GM12878 (cell line): ENCODE data around the gene IRF9. TPM values are rescaled to one million over a fixed set of nuclear protein-coding genes. Genes with fewer than 3 reads are reported as not detected.

Experiments
- ATAC-seq: fragments of 200-7000 bp; cut with Tn5 transposase; 3 replicates; pipeline ENCODE4 v1.9.1; 2020; ENCODE audit warnings: mild to moderate bottlenecking, moderate library complexity
- BruUV-seq: library from RNA; stranded (reverse); fragments of 400-500 nt; replicated peaks from 2 replicates; lab custom pipeline; 2021; lab: Mats Ljungman, UMichigan
- CTCF ChIA-PET: fragments of 300-600 bp; sonication (Branson Sonifier 250); formaldehyde crosslinking; extraction: SDS; loops from one replicate; lab custom pipeline; 2021; ENCODE audit warnings: inconsistent platforms; lab: Yijun Ruan, JAX
- POLR2A ChIA-PET: fragments of 350-600 bp; formaldehyde crosslinking; extraction: SDS; loops from one replicate; lab custom pipeline; 2021; ENCODE audit warnings: inconsistent platforms; lab: Charles Lee
- RAD21 ChIA-PET: fragments of 300-600 bp; sonication (Branson Sonifier 250); formaldehyde crosslinking; loops from one replicate; lab custom pipeline; 2023; ENCODE audit warnings: antibody characterized with exemption; ENCODE audit not compliant: unreplicated experiment; lab: Charles Lee
- SMC1A ChIA-PET: fragments of 300-600 bp; sonication (Branson Sonifier 250); formaldehyde crosslinking; loops from one replicate; lab custom pipeline; 2023; ENCODE audit not compliant: unreplicated experiment, uncharacterized antibody; lab: Charles Lee
- DNase-seq: peaks from one replicate; pipeline ENCODE4 v3.0.0-alpha.2; 2011; ENCODE audit warnings: low read depth, low spot score
- FAIRE-seq: peaks from 3 replicates; lab custom pipeline; 2011; peaks lifted over from hg19 to GRCh38; lab: Jason Lieb, UNC
- H2AFZ ChIP-seq: 2 replicates; pipeline ENCODE4 v1.6.0; 2011; ENCODE audit warnings: low read depth, low read length, control low read depth; ENCODE audit not compliant: control insufficient read depth
- H3K27ac ChIP-seq: 2 replicates; pipeline ENCODE4 v1.5.1; 2011; ENCODE audit warnings: control low read depth; ENCODE audit not compliant: control insufficient read depth, insufficient read depth
- H3K27me3 ChIP-seq, 2 experiments: replicated peaks in 1 of 2; 2 replicates each; pipeline versions ENCODE4 v1.6.0 to v1.6.1; 2011; ENCODE audit warnings: low read length in 1 of 2; ENCODE audit not compliant: control insufficient read depth in 2 of 2, insufficient read depth in 2 of 2
- H3K36me3 ChIP-seq, 2 experiments: 2 replicates each; pipeline ENCODE4 v1.5.1; 2011; ENCODE audit warnings: low read length in 1 of 2; ENCODE audit not compliant: control insufficient read depth in 2 of 2, insufficient read depth in 2 of 2
- H3K4me1 ChIP-seq: 2 replicates; pipeline ENCODE4 v1.6.1; 2011; ENCODE audit warnings: mild to moderate bottlenecking, low read length, moderate library complexity, mixed read lengths; ENCODE audit not compliant: control insufficient read depth, insufficient read depth
- H3K4me2 ChIP-seq: 2 replicates; pipeline ENCODE4 v1.6.0; 2011; ENCODE audit warnings: control low read depth; ENCODE audit not compliant: control insufficient read depth, insufficient read depth
- H3K4me3 ChIP-seq: fragments of 200-600 bp; sonication (generic); 2 replicates; pipeline ENCODE4 v1.5.1; 2016
- H3K79me2 ChIP-seq: 2 replicates; pipeline ENCODE4 v1.6.0; 2011; ENCODE audit warnings: low read length; ENCODE audit not compliant: control insufficient read depth, insufficient read depth
- H3K9ac ChIP-seq: 2 replicates; pipeline ENCODE4 v1.8.0; 2011; ENCODE audit warnings: low read length, control low read depth, mixed read lengths; ENCODE audit not compliant: control insufficient read depth, insufficient read depth
- H3K9me3 ChIP-seq: replicated peaks from 3 replicates; pipeline ENCODE4 v1.5.1; 2011; ENCODE audit warnings: mild to moderate bottlenecking, low read length; ENCODE audit not compliant: control insufficient read depth, insufficient read depth
- H4K20me1 ChIP-seq: 2 replicates; pipeline ENCODE4 v1.6.0; 2011; ENCODE audit not compliant: control insufficient read depth, insufficient read depth
- CREB1 ChIP-seq: IDR thresholded peaks from 2 replicates; pipeline ENCODE4 v1.6.1; 2012; ENCODE audit warnings: low read depth, mild to moderate bottlenecking, inconsistent platforms
- ESRRA ChIP-seq: IDR thresholded peaks from 2 replicates; pipeline ENCODE4 v1.6.1; 2012; ENCODE audit warnings: mild to moderate bottlenecking, low read length, improper control_type of control experiment
- IKZF1 ChIP-seq: fragments of 450-650 bp; conservative IDR thresholded peaks from 2 replicates; pipeline ENCODE4 v1.6.1; 2017; ENCODE audit warnings: antibody characterized with exemption, mild to moderate bottlenecking
- KLF5 ChIP-seq: fragments of 450-650 bp; IDR thresholded peaks from 2 replicates; pipeline ENCODE4 v1.6.1; 2014; ENCODE audit warnings: mild to moderate bottlenecking; ENCODE audit not compliant: partially characterized antibody
- MEF2A ChIP-seq: IDR thresholded peaks from 2 replicates; pipeline ENCODE4 v1.6.1; 2011; ENCODE audit warnings: low read depth, mild to moderate bottlenecking, low read length, moderate library complexity; ENCODE audit not compliant: insufficient read depth
- NR2C2 ChIP-seq: IDR thresholded peaks from 2 replicates; pipeline ENCODE4 v1.6.1; 2011; ENCODE audit warnings: borderline replicate concordance, low read depth; ENCODE audit not compliant: control insufficient read depth, insufficient read length
- POLR2A ChIP-seq: IDR thresholded peaks from 2 replicates; pipeline ENCODE4 v1.6.1; 2011; ENCODE audit warnings: low read depth, mild to moderate bottlenecking, low read length
- POLR2AphosphoS5 ChIP-seq: IDR thresholded peaks from 2 replicates; pipeline ENCODE4 v1.6.1; 2011; ENCODE audit warnings: mild to moderate bottlenecking, low read length, inconsistent platforms
- RAD21 ChIP-seq: IDR thresholded peaks from 2 replicates; pipeline ENCODE4 v1.6.1; 2011; ENCODE audit warnings: mild to moderate bottlenecking, low read depth, low read length, moderate library complexity; ENCODE audit not compliant: insufficient read depth
- RELA ChIP-seq: fragments of 450-650 bp; IDR thresholded peaks from 2 replicates; pipeline ENCODE4 v1.8.0; 2014; ENCODE audit warnings: borderline replicate concordance; ENCODE audit not compliant: partially characterized antibody
- SMAD5 ChIP-seq: IDR thresholded peaks from 2 replicates; pipeline ENCODE4 v1.6.1; 2016; ENCODE audit warnings: antibody characterized with exemption, low read depth
- WGBS: methylation state at CpG from one replicate; pipeline ENCODE4 v1.1.6; 2016; ENCODE audit warnings: low lambda C conversion rate; ENCODE audit not compliant: insufficient replicate concordance, insufficient coverage; ENCODE audit errors: missing lambda C conversion rate; 5-methylcytosine and 5-hydroxymethylcytosine counted together
- in situ Hi-C: fragments of 300-500 bp; cut with MboI; formaldehyde crosslinking; loops from 9 replicates; pipeline ENCODE4 v1.14.3; 2018; ENCODE audit warnings: mixed read lengths
- intact Hi-C: fragments of 100-400 bp; cut with micrococcal nuclease; formaldehyde crosslinking; loops from one replicate; pipeline ENCODE4 v1.14.2; 2022; ENCODE audit not compliant: unreplicated experiment
- polyA plus RNA-seq, 11 experiments: library from polyadenylated mRNA; depleted of rRNA in 4 of 11; unstranded in 6 of 11; stranded (reverse) in 5 of 11; fragments of >200 nt; fragmentation: Nextera tagmentation in 4 of 11; fragmentation: Illumina TruSeq in 1 of 11; extraction: Ambion mirVana in 4 of 11; extraction: Trizol in 1 of 11; gene quantifications; 1 replicate in 1 of 11; 2 replicates in 10 of 11; pipeline versions ENCODE4 v1.2.1 to v1.2.3, GENCODE V29; 2011 to 2016; ENCODE audit warnings: inconsistent platforms in 2 of 11, missing spikeins in 2 of 11, low read depth in 1 of 11
- total RNA-seq, 4 experiments: library from RNA; depleted of rRNA in 3 of 4; stranded (reverse); fragments of >200 nt in 3 of 4; fragmentation: Illumina TruSeq in 1 of 4; extraction: Trizol in 1 of 4; gene quantifications; 2 replicates each; pipeline versions ENCODE4 v1.2.1 to v1.2.3, GENCODE V29; 2013 to 2021
- TF ChIP-seq, protein P1 (sequence below): fragments of 450-650 bp; formaldehyde crosslinking; IDR thresholded peaks from 2 replicates; pipeline ENCODE4 v1.4.0; 2022; ENCODE audit warnings: mild to moderate bottlenecking, moderate library complexity

Gene IRF9
- total and polyA plus RNA-seq, 10 of the 15 experiments (the other 5 are each of a cell fraction or from before 2014, with no cell fraction given) = 47.6 to 234 (median 148) TPM

DNA sequence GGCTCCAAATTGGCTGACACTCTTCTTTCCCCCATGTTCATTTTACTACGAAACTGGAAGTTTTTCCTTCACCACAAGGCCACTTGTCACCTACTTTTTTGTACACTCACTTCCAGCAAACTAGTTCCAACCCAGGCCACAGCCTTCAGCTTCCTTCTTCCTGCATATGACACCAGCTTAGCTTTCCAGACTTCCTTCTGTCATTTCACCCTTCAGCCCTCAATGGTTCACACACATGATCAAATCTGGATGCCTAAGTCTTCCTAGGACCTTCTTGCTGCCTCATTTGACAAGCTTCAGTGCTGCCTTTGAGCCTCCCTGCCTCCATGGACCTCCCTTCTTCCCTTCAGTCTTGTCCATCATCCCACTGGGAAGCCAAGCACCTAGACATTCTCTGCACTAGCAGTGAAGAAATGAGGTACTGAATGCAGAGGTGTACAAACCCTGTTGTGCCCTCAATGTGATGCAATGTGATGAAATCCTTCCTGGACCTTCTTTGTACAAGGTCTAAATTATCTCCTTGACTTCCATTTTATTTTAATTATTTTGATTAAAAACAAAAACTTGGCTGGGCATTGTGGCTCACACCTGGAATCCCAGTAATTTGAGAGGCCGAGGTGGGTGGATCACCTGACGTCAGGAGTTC is 6.5 kb downstream of the IRF9 start:
- no peak for ATAC-seq
- H3K4me3 ChIP-seq = no peak overlapping the region
- H3K79me2 ChIP-seq = peaks cover 31% of the 10 kb centered on the region
- no peaks in the 10 kb centered on the region for H4K20me1 ChIP-seq
- no peaks in the 10 kb centered on the region for H3K27me3 ChIP-seq
- TF ChIP-seq POLR2A = peak; percentile 76
- peak; percentile 77 for TF ChIP-seq POLR2AphosphoS5
- no peak for TF ChIP-seq KLF5
- TF ChIP-seq SMAD5 = peak; percentile 80
- intact Hi-C loops (no loop called here), in situ Hi-C loops (no loop called here)
- H3K4me2 ChIP-seq = no peak overlapping the region
- H2AFZ ChIP-seq = no peak overlapping the region
- no peak overlapping the region for H3K9ac ChIP-seq
- ChIA-PET POLR2A (interaction anchor here (1.1 kb wide), 1 partner anchor 28 kb away, joined by 3 read pairs; the partner anchor contains the start of gene TM9SF1), CTCF (no interaction called here), RAD21 (no interaction called here), SMC1A (no interaction called here)
- peaks cover 28% of the 10 kb centered on the region for H3K4me1 ChIP-seq
- no peaks in the 10 kb centered on the region for H3K9me3 ChIP-seq
- no peak overlapping the region for H3K27ac ChIP-seq
- DNase-seq = no peak
- H3K36me3 ChIP-seq = peaks cover 30 to 49% of the 10 kb centered on the region in 2 experiments
- BruUV-seq = no TSS peak
- WGBS = 98% methylated on average over 3 of the region's 3 CpGs
- no peak for FAIRE-seq

DNA sequence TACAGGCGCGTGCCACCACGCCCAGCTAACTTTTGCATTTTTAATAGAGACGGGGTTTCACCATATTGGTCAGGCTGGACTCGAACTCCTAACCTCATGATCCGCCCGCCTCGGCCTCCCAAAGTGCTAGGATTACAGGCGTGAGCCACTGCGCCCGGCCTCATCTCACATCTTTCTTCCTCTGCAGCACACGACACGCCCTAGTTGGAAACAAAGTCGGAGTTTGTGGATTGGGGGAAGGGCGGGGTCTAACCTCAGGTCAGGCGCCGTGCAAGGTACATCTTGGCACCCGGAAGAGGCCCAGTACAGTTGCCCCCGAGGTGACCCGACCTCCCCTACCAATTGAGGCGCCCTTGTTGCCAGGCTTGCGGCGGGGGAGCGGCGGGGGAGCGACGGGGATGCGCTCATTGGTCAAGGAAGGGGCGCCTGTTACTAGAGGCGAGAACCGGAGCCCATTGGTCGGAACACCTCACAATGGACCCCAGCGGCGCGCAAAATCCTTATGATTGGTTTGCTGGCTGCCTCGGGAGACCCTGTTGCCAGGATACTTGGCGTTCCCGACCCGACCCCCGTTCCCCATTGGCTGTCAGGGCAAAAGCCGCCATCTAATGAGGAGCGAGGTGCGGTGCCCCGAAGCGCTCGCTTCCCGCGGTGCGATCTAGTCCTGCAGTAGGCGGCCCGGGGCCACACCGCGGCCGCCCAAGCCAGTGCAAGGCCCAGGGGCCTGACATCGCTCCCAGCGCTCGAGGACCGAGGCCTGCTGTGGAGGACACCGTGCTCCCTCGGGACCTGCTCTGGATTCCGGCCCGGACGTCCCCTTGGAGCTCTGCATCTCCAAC is 10.6 kb downstream of the IRF9 start, which contains the start of gene REC8:
REC8 (plus strand) TSS at position 659 of the 839 bp plus-strand sequence. CDS start 473 bp downstream, outside the sequence.
- 15% methylated on average over 59 of the region's 63 CpGs for WGBS
- peak; percentile 90 for ATAC-seq
- ChIA-PET CTCF (interaction anchor here (1.1 to 2.2 kb wide), 6 partner anchors 10 to 162 kb away, joined by 3 to 18 read pairs (median 3); partner anchors contain the start of genes DHRS1, IPO4, IRF9 and MDP1), SMC1A (interaction anchor here (0.6 to 1.6 kb wide), 4 partner anchors 10 to 76 kb away, joined by 3 to 9 read pairs (median 3); partner anchors contain the start of genes IRF9, PSME2 and RNF31), RAD21 (interaction anchor here (1.0 to 1.1 kb wide), 2 partner anchors 10 kb away, joined by 4 to 5 read pairs; partner anchors contain the start of gene IRF9), POLR2A (interaction anchor here (0.7 to 2.8 kb wide), 10 partner anchors 9 to 80 kb away, joined by 3 to 11 read pairs (median 7); partner anchors contain the start of genes CHMP4A, IPO4, IRF9 and PSME2)
- DNase-seq = peak; percentile 82
- peak within 1 kb of the TSS; percentile 62 for H3K4me3 ChIP-seq
- no peaks in the 10 kb centered on the region for H3K27me3 ChIP-seq
- no peak within 1 kb of the TSS; the same call in 1 of the 2 replicates for H2AFZ ChIP-seq
- no TSS peak for BruUV-seq
- intact Hi-C loops (loop anchor here (2.0 kb wide), 1 partner anchor 57 kb away; the partner anchor contains the start of genes DCAF11 and NRL), in situ Hi-C loops (no loop called here)
- H3K9me3 ChIP-seq = no peaks in the 10 kb centered on the region
- FAIRE-seq = peak; percentile 81
- H3K4me2 ChIP-seq = peak within 1 kb of the TSS; percentile 72
- H3K27ac ChIP-seq = peak within 1 kb of the TSS; percentile 68
- peaks cover 1 to 14% of the 10 kb centered on the region in 2 experiments for H3K36me3 ChIP-seq
- H3K9ac ChIP-seq = peak within 1 kb of the TSS; percentile 69
- peaks cover 6% of the 10 kb centered on the region for H3K79me2 ChIP-seq
- H3K4me1 ChIP-seq = no peaks in the 10 kb centered on the region
- H4K20me1 ChIP-seq = no peaks in the 10 kb centered on the region
- no peak for TF ChIP-seq NR2C2
- TF ChIP-seq CREB1 = peak; percentile 38; the same call in 1 of the 2 replicates
- TF ChIP-seq, protein P1, sequence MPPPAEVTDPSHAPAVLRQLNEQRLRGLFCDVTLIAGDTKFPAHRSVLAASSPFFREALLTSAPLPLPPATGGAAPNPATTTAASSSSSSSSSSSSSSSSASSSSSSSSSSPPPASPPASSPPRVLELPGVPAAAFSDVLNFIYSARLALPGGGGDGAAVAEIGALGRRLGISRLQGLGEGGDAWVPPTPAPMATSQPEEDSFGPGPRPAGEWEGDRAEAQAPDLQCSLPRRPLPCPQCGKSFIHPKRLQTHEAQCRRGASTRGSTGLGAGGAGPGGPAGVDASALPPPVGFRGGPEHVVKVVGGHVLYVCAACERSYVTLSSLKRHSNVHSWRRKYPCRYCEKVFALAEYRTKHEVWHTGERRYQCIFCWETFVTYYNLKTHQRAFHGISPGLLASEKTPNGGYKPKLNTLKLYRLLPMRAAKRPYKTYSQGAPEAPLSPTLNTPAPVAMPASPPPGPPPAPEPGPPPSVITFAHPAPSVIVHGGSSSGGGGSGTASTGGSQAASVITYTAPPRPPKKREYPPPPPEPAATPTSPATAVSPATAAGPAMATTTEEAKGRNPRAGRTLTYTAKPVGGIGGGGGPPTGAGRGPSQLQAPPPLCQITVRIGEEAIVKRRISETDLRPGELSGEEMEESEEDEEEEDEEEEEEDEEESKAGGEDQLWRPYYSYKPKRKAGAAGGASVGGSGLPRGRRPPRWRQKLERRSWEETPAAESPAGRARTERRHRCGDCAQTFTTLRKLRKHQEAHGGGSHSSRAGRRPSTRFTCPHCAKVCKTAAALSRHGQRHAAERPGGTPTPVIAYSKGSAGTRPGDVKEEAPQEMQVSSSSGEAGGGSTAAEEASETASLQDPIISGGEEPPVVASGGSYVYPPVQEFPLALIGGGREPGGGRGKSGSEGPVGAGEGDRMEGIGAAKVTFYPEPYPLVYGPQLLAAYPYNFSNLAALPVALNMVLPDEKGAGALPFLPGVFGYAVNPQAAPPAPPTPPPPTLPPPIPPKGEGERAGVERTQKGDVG (CRISPR knock-in tag) = no peak
- TF ChIP-seq RAD21 = no peak
- no peak for TF ChIP-seq ESRRA
- no peak; the same call in 1 of the 2 replicates for TF ChIP-seq MEF2A
- no peak for TF ChIP-seq RELA
- no peak; the same call in 1 of the 2 replicates for TF ChIP-seq IKZF1
